Upper lobe of left lung (tissue), 4 donors: Measurements from ENCODE around the gene CKAP4.

Source experiments
- POLR2A ChIP-seq, 4 donors: fragments of 450-650 bp; IDR thresholded peaks; one replicate each; pipeline ENCODE4 v1.5.1; 2016 to 2017; ENCODE audit warnings: antibody characterized with exemption in 4 of 4, mild to moderate bottlenecking in 2 of 4
- TF ChIP-seq, protein P1 (sequence below), 6 experiments: fragments of 450-650 bp in 4 of 6; fragments of 200-600 bp in 2 of 6; sonication (generic) in 2 of 6; IDR thresholded peaks; one replicate each; pipeline ENCODE4 v1.5.1; 2016 to 2019; ENCODE audit warnings: antibody characterized with exemption in 6 of 6

DNA sequence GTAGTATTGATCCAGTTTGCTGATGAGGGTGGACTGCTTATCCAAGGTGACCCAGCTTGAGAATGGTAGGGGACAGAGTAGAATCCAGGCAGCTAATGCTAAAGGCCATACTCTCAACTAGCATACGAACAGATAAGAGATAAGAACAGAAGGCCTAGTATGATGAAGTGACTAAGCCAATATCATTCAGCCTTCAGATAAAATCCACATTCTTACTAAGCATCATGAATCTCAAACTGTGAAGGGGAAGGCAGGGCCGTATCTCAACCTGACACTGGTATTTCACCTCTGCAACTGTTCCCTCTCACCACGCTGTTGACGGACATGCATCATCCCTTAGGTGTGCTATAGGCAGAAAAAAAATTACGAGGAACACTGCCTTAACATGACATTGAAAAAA is 8.1 kb upstream of the CKAP4 start:
- TF ChIP-seq, protein P1, sequence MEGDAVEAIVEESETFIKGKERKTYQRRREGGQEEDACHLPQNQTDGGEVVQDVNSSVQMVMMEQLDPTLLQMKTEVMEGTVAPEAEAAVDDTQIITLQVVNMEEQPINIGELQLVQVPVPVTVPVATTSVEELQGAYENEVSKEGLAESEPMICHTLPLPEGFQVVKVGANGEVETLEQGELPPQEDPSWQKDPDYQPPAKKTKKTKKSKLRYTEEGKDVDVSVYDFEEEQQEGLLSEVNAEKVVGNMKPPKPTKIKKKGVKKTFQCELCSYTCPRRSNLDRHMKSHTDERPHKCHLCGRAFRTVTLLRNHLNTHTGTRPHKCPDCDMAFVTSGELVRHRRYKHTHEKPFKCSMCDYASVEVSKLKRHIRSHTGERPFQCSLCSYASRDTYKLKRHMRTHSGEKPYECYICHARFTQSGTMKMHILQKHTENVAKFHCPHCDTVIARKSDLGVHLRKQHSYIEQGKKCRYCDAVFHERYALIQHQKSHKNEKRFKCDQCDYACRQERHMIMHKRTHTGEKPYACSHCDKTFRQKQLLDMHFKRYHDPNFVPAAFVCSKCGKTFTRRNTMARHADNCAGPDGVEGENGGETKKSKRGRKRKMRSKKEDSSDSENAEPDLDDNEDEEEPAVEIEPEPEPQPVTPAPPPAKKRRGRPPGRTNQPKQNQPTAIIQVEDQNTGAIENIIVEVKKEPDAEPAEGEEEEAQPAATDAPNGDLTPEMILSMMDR (IDR thresholded peaks at IDR 0.05): no peak
- no peak for TF ChIP-seq POLR2A (IDR thresholded peaks at IDR 0.05)
